H1 (cell line): Measurements from ENCODE around the gene TUBB1. TPM values are rescaled to one million over a fixed set of nuclear protein-coding genes. Genes with fewer than 3 reads are reported as not detected.

ENCODE experiments used
- EGR1 ChIP-seq: IDR thresholded peaks from 2 replicates; pipeline ENCODE4 v1.6.1; 2011; ENCODE audit warnings: low read depth, low read length, borderline replicate concordance
- GTF2F1 ChIP-seq: IDR thresholded peaks from 2 replicates; pipeline ENCODE4 v1.6.1; 2012; ENCODE audit warnings: low read depth, low read length, improper control_type of control experiment, borderline replicate concordance
- MAX ChIP-seq: IDR thresholded peaks from 2 replicates; pipeline ENCODE4 v1.6.1; 2012; ENCODE audit warnings: inconsistent platforms
- polyA plus RNA-seq, 7 experiments: library from polyadenylated mRNA; depleted of rRNA in 3 of 7; stranded (reverse) in 5 of 7; unstranded in 2 of 7; fragments of >200 nt in 5 of 7; fragments of 200-250 nt in 2 of 7; gene quantifications; 1 replicate in 5 of 7; 2 replicates in 1 of 7; 4 replicates in 1 of 7; pipeline versions ENCODE4 v1.2.1 to v1.2.3, GENCODE V29; 2011 to 2013; ENCODE audit warnings: missing spikeins in 2 of 7, mixed read lengths in 2 of 7
- total RNA-seq: library from RNA; stranded (reverse); fragmentation: NEBNext Ultra II Directional; extraction: Animal tissue kit (Norgen Biotek cat#: 25700); gene quantifications from 2 replicates; pipeline ENCODE4 v1.2.1, GENCODE V29; 2021

TUBB1 gene
- total and polyA plus RNA-seq, 2 of the 8 experiments (the other 6 are each of a cell fraction or from before 2014, with no cell fraction given), result not detected

GRCh38 chr20:59073582-59073981 is 54.4 kb downstream of the TUBB1 start (continued):
- TF ChIP-seq MAX (no peak), GTF2F1 (no peak), EGR1 (no peak)
